Testis (tissue), 2 donors: ENCODE data around the gene VSIG10.

ENCODE experiments used
- CTCF ChIP-seq, 3 experiments: fragments of 450-650 bp in 2 of 3; fragments of 200-600 bp in 1 of 3; sonication (generic) in 1 of 3; IDR thresholded peaks; one replicate each; pipeline ENCODE4 v1.5.1; 2016 to 2019; ENCODE audit warnings: antibody characterized with exemption in 3 of 3, mild to moderate bottlenecking in 2 of 3, moderate library complexity in 1 of 3
- POLR2A ChIP-seq: fragments of 450-650 bp; IDR thresholded peaks from one replicate; pipeline ENCODE4 v1.6.1; 2017; ENCODE audit warnings: antibody characterized with exemption, mild to moderate bottlenecking, moderate library complexity

- no peak for TF ChIP-seq CTCF (IDR thresholded peaks at IDR 0.05)
- TF ChIP-seq POLR2A = no peak
Observed at GRCh38 chr12:118124333-118124874, 20.6 kb upstream of the VSIG10 start.
